ENCODE data around the gene LRP3. TPM values are rescaled to one million over a fixed set of nuclear protein-coding genes. Genes with fewer than 3 reads are reported as not detected.
A peak's percentile ranks its signal among the peaks of the same experiment; 100 is the strongest.

The LRP3 gene
- total and polyA plus RNA-seq, 2 of the 13 experiments (the other 11 are each of a cell fraction or from before 2014, with no cell fraction given): 17.6 to 51.6 TPM

DNA sequence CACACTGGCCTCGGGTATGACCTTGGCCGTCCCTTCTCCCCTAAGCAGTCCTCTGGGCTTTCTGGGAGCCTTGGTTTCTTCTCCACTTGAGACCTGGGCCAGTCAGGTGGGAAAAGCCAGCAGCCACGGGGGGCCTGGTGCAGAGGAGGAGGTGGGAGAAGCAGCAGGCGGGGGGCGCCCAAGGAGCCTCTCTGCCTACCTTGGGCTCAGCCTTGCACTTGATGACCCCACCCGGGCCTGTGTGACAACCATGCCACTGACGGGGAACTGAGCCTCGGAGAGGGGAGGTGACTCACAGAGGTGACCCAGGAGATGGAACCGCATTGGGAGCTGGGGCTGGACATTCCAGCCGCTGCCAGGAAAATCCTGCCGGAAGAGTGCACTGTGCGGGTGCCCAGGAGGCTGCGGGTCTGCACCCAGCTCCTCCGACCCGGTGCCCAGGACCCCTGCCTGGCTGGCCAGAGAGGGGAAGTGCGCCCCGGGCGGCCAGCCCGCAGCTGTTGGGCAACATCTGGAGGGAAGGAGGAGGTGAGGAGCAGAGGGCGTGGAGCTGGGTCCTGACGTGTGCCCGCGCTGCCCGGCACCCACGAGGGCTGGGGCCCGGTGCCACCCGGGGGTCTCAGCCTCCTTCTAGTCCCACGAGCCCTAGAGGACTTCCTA lies 55.0 kb downstream of the LRP3 start (continued):
- TF ChIP-seq, protein P1, sequence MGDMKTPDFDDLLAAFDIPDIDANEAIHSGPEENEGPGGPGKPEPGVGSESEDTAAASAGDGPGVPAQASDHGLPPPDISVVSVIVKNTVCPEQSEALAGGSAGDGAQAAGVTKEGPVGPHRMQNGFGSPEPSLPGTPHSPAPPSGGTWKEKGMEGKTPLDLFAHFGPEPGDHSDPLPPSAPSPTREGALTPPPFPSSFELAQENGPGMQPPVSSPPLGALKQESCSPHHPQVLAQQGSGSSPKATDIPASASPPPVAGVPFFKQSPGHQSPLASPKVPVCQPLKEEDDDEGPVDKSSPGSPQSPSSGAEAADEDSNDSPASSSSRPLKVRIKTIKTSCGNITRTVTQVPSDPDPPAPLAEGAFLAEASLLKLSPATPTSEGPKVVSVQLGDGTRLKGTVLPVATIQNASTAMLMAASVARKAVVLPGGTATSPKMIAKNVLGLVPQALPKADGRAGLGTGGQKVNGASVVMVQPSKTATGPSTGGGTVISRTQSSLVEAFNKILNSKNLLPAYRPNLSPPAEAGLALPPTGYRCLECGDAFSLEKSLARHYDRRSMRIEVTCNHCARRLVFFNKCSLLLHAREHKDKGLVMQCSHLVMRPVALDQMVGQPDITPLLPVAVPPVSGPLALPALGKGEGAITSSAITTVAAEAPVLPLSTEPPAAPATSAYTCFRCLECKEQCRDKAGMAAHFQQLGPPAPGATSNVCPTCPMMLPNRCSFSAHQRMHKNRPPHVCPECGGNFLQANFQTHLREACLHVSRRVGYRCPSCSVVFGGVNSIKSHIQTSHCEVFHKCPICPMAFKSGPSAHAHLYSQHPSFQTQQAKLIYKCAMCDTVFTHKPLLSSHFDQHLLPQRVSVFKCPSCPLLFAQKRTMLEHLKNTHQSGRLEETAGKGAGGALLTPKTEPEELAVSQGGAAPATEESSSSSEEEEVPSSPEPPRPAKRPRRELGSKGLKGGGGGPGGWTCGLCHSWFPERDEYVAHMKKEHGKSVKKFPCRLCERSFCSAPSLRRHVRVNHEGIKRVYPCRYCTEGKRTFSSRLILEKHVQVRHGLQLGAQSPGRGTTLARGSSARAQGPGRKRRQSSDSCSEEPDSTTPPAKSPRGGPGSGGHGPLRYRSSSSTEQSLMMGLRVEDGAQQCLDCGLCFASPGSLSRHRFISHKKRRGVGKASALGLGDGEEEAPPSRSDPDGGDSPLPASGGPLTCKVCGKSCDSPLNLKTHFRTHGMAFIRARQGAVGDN (CRISPR knock-in tag; IDR thresholded peaks at IDR 0.05): peak; percentile 68
- 0 out of 2 replicates have a peak, but pooled peaks have one; percentile 56 for TF ChIP-seq SALL2 (CRISPR knock-in tag; IDR thresholded peaks at IDR 0.05)
- peak; percentile 62 for TF ChIP-seq POGZ (CRISPR knock-in tag; IDR thresholded peaks at IDR 0.05)
- peak; percentile 76 for TF ChIP-seq TEAD3 (CRISPR knock-in tag; optimal IDR thresholded peaks at IDR 0.05; ENCODE audit: borderline replicate concordance)
- TF ChIP-seq, protein P2, sequence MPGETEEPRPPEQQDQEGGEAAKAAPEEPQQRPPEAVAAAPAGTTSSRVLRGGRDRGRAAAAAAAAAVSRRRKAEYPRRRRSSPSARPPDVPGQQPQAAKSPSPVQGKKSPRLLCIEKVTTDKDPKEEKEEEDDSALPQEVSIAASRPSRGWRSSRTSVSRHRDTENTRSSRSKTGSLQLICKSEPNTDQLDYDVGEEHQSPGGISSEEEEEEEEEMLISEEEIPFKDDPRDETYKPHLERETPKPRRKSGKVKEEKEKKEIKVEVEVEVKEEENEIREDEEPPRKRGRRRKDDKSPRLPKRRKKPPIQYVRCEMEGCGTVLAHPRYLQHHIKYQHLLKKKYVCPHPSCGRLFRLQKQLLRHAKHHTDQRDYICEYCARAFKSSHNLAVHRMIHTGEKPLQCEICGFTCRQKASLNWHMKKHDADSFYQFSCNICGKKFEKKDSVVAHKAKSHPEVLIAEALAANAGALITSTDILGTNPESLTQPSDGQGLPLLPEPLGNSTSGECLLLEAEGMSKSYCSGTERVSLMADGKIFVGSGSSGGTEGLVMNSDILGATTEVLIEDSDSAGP (CRISPR knock-in tag; IDR thresholded peaks at IDR 0.05; ENCODE audit: borderline replicate concordance): peak; percentile 31; the same call in 1 of the 2 replicates
- TF ChIP-seq RARA (CRISPR knock-in tag; IDR thresholded peaks at IDR 0.05): 0 out of 2 replicates have a peak, but pooled peaks have one; percentile 4
- no peak for TF ChIP-seq CHD2 (IDR thresholded peaks at IDR 0.05; ENCODE audit: low read depth, low read length)
- TF ChIP-seq ZNF296 (CRISPR knock-in tag; conservative IDR thresholded peaks at IDR 0.05): 0 out of 2 replicates have a peak, but pooled peaks have one; percentile 46
- peak; percentile 34 for TF ChIP-seq CBX1 (IDR thresholded peaks at IDR 0.05; ENCODE audit: low read depth)
- TF ChIP-seq ZNF564 (CRISPR knock-in tag; IDR thresholded peaks at IDR 0.05): no peak
- TF ChIP-seq, protein P3, sequence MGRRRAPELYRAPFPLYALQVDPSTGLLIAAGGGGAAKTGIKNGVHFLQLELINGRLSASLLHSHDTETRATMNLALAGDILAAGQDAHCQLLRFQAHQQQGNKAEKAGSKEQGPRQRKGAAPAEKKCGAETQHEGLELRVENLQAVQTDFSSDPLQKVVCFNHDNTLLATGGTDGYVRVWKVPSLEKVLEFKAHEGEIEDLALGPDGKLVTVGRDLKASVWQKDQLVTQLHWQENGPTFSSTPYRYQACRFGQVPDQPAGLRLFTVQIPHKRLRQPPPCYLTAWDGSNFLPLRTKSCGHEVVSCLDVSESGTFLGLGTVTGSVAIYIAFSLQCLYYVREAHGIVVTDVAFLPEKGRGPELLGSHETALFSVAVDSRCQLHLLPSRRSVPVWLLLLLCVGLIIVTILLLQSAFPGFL (CRISPR knock-in tag; IDR thresholded peaks at IDR 0.05): no peak
- TF ChIP-seq AGO1 (IDR thresholded peaks at IDR 0.05; ENCODE audit: low read depth, low read length, poor library complexity, severe bottlenecking): peak; percentile 31
- TF ChIP-seq, protein P4, sequence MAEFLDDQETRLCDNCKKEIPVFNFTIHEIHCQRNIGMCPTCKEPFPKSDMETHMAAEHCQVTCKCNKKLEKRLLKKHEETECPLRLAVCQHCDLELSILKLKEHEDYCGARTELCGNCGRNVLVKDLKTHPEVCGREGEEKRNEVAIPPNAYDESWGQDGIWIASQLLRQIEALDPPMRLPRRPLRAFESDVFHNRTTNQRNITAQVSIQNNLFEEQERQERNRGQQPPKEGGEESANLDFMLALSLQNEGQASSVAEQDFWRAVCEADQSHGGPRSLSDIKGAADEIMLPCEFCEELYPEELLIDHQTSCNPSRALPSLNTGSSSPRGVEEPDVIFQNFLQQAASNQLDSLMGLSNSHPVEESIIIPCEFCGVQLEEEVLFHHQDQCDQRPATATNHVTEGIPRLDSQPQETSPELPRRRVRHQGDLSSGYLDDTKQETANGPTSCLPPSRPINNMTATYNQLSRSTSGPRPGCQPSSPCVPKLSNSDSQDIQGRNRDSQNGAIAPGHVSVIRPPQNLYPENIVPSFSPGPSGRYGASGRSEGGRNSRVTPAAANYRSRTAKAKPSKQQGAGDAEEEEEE (CRISPR knock-in tag; IDR thresholded peaks at IDR 0.05; ENCODE audit: borderline replicate concordance): no peak
- 0 out of 2 replicates have a peak, but pooled peaks have one; percentile 14 for TF ChIP-seq TARDBP (CRISPR knock-in tag; IDR thresholded peaks at IDR 0.05)
- 0 out of 2 replicates have a peak, but pooled peaks have one; percentile 25 for TF ChIP-seq KDM5B (CRISPR knock-in tag; IDR thresholded peaks at IDR 0.05; ENCODE audit: borderline replicate concordance)
- TF ChIP-seq NAIF1 (CRISPR knock-in tag; IDR thresholded peaks at IDR 0.05; ENCODE audit: borderline replicate concordance): no peak
- TF ChIP-seq HNRNPLL (IDR thresholded peaks at IDR 0.05; ENCODE audit: low read depth, low read length, poor library complexity, severe bottlenecking): peak; percentile 55
- TF ChIP-seq TBL1XR1 (IDR thresholded peaks at IDR 0.05; ENCODE audit: borderline replicate concordance, low read length, partially characterized antibody): no peak
- no peak for TF ChIP-seq PHF8 (CRISPR knock-in tag; IDR thresholded peaks at IDR 0.05)
- peak; percentile 2; the same call in 1 of the 2 replicates for TF ChIP-seq SP2 (CRISPR knock-in tag; IDR thresholded peaks at IDR 0.05)
- TF ChIP-seq ZNF256 (CRISPR knock-in tag; conservative IDR thresholded peaks at IDR 0.05): no peak
